Upper lobe of left lung (tissue), 4 donors: ENCODE data around the gene EXOC7.

Experiments
- CTCF ChIP-seq, 6 experiments: fragments of 450-650 bp in 4 of 6; fragments of 200-600 bp in 2 of 6; sonication (generic) in 2 of 6; IDR thresholded peaks; one replicate each; pipeline ENCODE4 v1.5.1; 2016 to 2019; ENCODE audit warnings: antibody characterized with exemption in 6 of 6
- EP300 ChIP-seq, 4 donors: sonication (generic); formaldehyde crosslinking; IDR thresholded peaks; one replicate each; pipeline ENCODE4 v1.5.1; 2017; ENCODE audit warnings: antibody characterized with exemption in 4 of 4, control low read depth in 2 of 4
- POLR2A ChIP-seq, 4 donors: fragments of 450-650 bp; IDR thresholded peaks; one replicate each; pipeline ENCODE4 v1.5.1; 2016 to 2017; ENCODE audit warnings: antibody characterized with exemption in 4 of 4, mild to moderate bottlenecking in 2 of 4
- POLR2AphosphoS5 ChIP-seq, 2 donors: sonication (generic); formaldehyde crosslinking; IDR thresholded peaks; one replicate each; pipeline ENCODE4 v1.5.1; 2017; ENCODE audit warnings: antibody characterized with exemption in 2 of 2

GRCh38 chr17:76076146-76076764, 27.3 kb downstream of the EXOC7 start:
- TF ChIP-seq EP300 (IDR thresholded peaks at IDR 0.05) (no peak), POLR2AphosphoS5 (IDR thresholded peaks at IDR 0.05) (no peak), CTCF (IDR thresholded peaks at IDR 0.05) (no peak), POLR2A (IDR thresholded peaks at IDR 0.05) (no peak)
